Measurements from ENCODE around the gene CC2D2B.

GRCh38 chr10:95876756-95877155 lies 31.0 kb upstream of the CC2D2B start:
- TF ChIP-seq POLR2AphosphoS5 (IDR thresholded peaks at IDR 0.05): no peak
- TF ChIP-seq, protein P1, sequence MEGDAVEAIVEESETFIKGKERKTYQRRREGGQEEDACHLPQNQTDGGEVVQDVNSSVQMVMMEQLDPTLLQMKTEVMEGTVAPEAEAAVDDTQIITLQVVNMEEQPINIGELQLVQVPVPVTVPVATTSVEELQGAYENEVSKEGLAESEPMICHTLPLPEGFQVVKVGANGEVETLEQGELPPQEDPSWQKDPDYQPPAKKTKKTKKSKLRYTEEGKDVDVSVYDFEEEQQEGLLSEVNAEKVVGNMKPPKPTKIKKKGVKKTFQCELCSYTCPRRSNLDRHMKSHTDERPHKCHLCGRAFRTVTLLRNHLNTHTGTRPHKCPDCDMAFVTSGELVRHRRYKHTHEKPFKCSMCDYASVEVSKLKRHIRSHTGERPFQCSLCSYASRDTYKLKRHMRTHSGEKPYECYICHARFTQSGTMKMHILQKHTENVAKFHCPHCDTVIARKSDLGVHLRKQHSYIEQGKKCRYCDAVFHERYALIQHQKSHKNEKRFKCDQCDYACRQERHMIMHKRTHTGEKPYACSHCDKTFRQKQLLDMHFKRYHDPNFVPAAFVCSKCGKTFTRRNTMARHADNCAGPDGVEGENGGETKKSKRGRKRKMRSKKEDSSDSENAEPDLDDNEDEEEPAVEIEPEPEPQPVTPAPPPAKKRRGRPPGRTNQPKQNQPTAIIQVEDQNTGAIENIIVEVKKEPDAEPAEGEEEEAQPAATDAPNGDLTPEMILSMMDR (IDR thresholded peaks at IDR 0.05 in 8 of 11, conservative IDR thresholded peaks at IDR 0.05 in 3 of 11): no peak

All from spleen (tissue), 7 donors.